Astrocyte (in vitro differentiated cells and primary cell): ENCODE results near the gene ASB8. TPM values are rescaled to one million over a fixed set of nuclear protein-coding genes. Genes with fewer than 3 reads are reported as not detected.

ENCODE experiments used
- DNase-seq: peaks from one replicate; pipeline ENCODE4 v3.0.0-alpha.2; 2010; ENCODE audit warnings: low read depth
- FAIRE-seq: peaks from 2 replicates; lab custom pipeline; 2011; peaks lifted over from hg19 to GRCh38; lab: Jason Lieb, UNC
- H2AFZ ChIP-seq: 2 replicates; pipeline ENCODE4 v1.6.0; 2012; ENCODE audit warnings: low read depth, low read length, inconsistent platforms
- H3K27ac ChIP-seq: 2 replicates; pipeline ENCODE4 v1.5.1; 2011; ENCODE audit warnings: low read depth, low read length, inconsistent platforms
- H3K27me3 ChIP-seq: 2 replicates; pipeline ENCODE4 v1.6.0; 2011; ENCODE audit warnings: low read length, inconsistent platforms; ENCODE audit not compliant: insufficient read depth
- H3K36me3 ChIP-seq: 2 replicates; pipeline ENCODE4 v1.5.1; 2011; ENCODE audit warnings: low read length, inconsistent platforms; ENCODE audit not compliant: insufficient read depth
- H3K4me1 ChIP-seq: 2 replicates; pipeline ENCODE4 v1.5.1; 2011; ENCODE audit warnings: low read length, inconsistent platforms; ENCODE audit not compliant: insufficient read depth
- H3K4me2 ChIP-seq: 2 replicates; pipeline ENCODE4 v1.6.0; 2012; ENCODE audit warnings: low read length, inconsistent platforms
- H3K4me3 ChIP-seq: 2 replicates; pipeline ENCODE4 v1.5.1; 2011; ENCODE audit warnings: low read depth, mild to moderate bottlenecking, low read length, inconsistent platforms; ENCODE audit not compliant: insufficient read depth
- H3K79me2 ChIP-seq: 2 replicates; pipeline ENCODE4 v1.6.0; 2012; ENCODE audit warnings: mild to moderate bottlenecking, low read length, inconsistent platforms; ENCODE audit not compliant: insufficient read depth
- H3K9ac ChIP-seq: 2 replicates; pipeline ENCODE4 v1.6.0; 2012; ENCODE audit warnings: mild to moderate bottlenecking, low read length, inconsistent platforms
- H3K9me3 ChIP-seq: 2 replicates; pipeline ENCODE4 v1.5.1; 2012; ENCODE audit warnings: low read depth, mild to moderate bottlenecking, low read length, inconsistent platforms; ENCODE audit not compliant: insufficient read depth
- H4K20me1 ChIP-seq: 2 replicates; pipeline ENCODE4 v1.6.0; 2012; ENCODE audit warnings: low read length, inconsistent platforms; ENCODE audit not compliant: insufficient read depth
- H3K27ac Mint-ChIP-seq: one replicate; pipeline ENCODE4 v1.8.0; 2021; ENCODE audit warnings: mild to moderate bottlenecking, mixed read lengths; ENCODE audit not compliant: unreplicated experiment
- H3K27me3 Mint-ChIP-seq: one replicate; pipeline ENCODE4 v1.8.0; 2021; ENCODE audit warnings: low read depth, mixed read lengths; ENCODE audit not compliant: unreplicated experiment
- H3K36me3 Mint-ChIP-seq: one replicate; pipeline ENCODE4 v1.8.0; 2021; ENCODE audit warnings: low read depth, mixed read lengths; ENCODE audit not compliant: unreplicated experiment
- H3K4me1 Mint-ChIP-seq: one replicate; pipeline ENCODE4 v1.8.0; 2021; ENCODE audit warnings: low read depth, mixed read lengths; ENCODE audit not compliant: unreplicated experiment
- H3K4me3 Mint-ChIP-seq: one replicate; pipeline ENCODE4 v1.8.0; 2021; ENCODE audit warnings: mild to moderate bottlenecking, moderate library complexity, mixed read lengths; ENCODE audit not compliant: unreplicated experiment
- H3K9me3 Mint-ChIP-seq: one replicate; pipeline ENCODE4 v1.8.0; 2021; ENCODE audit warnings: mild to moderate bottlenecking, mixed read lengths; ENCODE audit not compliant: unreplicated experiment
- CTCF ChIP-seq: IDR thresholded peaks from 2 replicates; pipeline ENCODE4 v1.5.1; 2011; ENCODE audit warnings: low read depth, mild to moderate bottlenecking, inconsistent platforms, low read length, moderate library complexity; ENCODE audit not compliant: insufficient read depth
- EZH2 ChIP-seq: IDR thresholded peaks from 2 replicates; pipeline ENCODE4 v1.6.1; 2012; ENCODE audit warnings: mild to moderate bottlenecking, low read length, inconsistent platforms; ENCODE audit not compliant: insufficient read depth
- total RNA-seq: library from RNA; stranded (reverse); gene quantifications from 2 replicates; pipeline ENCODE4 v1.2.1, GENCODE V29; 2021

The ASB8 gene
- total RNA-seq, 1 donor from 2014 or later = 29.9 TPM

GRCh38 chr12:48175613-48176416, 18.5 kb upstream of the ASB8 start:
- Mint-ChIP-seq H3K4me3 (peak overlapping the region; percentile 34), H3K4me1 (peaks cover 10% of the 10 kb centered on the region), H3K27ac (peak overlapping the region; percentile 16), H3K27me3 (peaks cover 21% of the 10 kb centered on the region), H3K9me3 (no peaks in the 10 kb centered on the region), H3K36me3 (no peaks in the 10 kb centered on the region)
- Histone ChIP-seq H3K9ac (no peak overlapping the region), H3K4me1 (no peaks in the 10 kb centered on the region), H4K20me1 (no peaks in the 10 kb centered on the region), H3K27ac (no peak overlapping the region), H3K4me2 (peak overlapping the region; percentile 29), H3K36me3 (no peaks in the 10 kb centered on the region), H3K27me3 (peaks cover 36% of the 10 kb centered on the region), H3K9me3 (no peaks in the 10 kb centered on the region), H3K79me2 (no peaks in the 10 kb centered on the region), H3K4me3 (no peak overlapping the region), H2AFZ (no peak overlapping the region)
- FAIRE-seq (peak; percentile 9), DNase-seq (no peak)
- no peak for TF ChIP-seq EZH2

- Histone ChIP-seq H4K20me1 (no peaks in the 10 kb centered on the region), H3K4me3 (no peak overlapping the region), H3K27ac (no peak overlapping the region), H3K36me3 (no peaks in the 10 kb centered on the region), H3K9me3 (no peaks in the 10 kb centered on the region), H3K27me3 (peaks cover 4% of the 10 kb centered on the region), H3K4me2 (no peak overlapping the region), H2AFZ (no peak overlapping the region), H3K4me1 (no peaks in the 10 kb centered on the region), H3K9ac (no peak overlapping the region), H3K79me2 (no peaks in the 10 kb centered on the region)
- Mint-ChIP-seq H3K4me1 (no peaks in the 10 kb centered on the region), H3K4me3 (no peak overlapping the region), H3K9me3 (no peaks in the 10 kb centered on the region), H3K27ac (no peak overlapping the region), H3K36me3 (no peaks in the 10 kb centered on the region), H3K27me3 (peaks cover 7% of the 10 kb centered on the region)
- TF ChIP-seq CTCF = no peak
- no peak for TF ChIP-seq EZH2
- no peak for FAIRE-seq
- DNase-seq = no peak
These were observed 11.7 kb upstream of the ASB8 start for GRCh38 chr12:48169011-48169410.

GRCh38 chr12:48165089-48165981, 8.0 kb upstream of the ASB8 start:
- peaks cover 8% of the 10 kb centered on the region for H3K27me3 ChIP-seq
- H3K36me3 Mint-ChIP-seq = no peaks in the 10 kb centered on the region
- no peaks in the 10 kb centered on the region for H3K9me3 ChIP-seq
- no peak overlapping the region for H3K9ac ChIP-seq
- no peak overlapping the region for H3K27ac ChIP-seq
- no peaks in the 10 kb centered on the region for H3K9me3 Mint-ChIP-seq
- DNase-seq (peak; percentile 46), FAIRE-seq (peak; percentile 58)
- TF ChIP-seq EZH2 = no peak
- peak; percentile 99 for TF ChIP-seq CTCF
- no peak overlapping the region for H3K4me2 ChIP-seq
- no peak overlapping the region for H2AFZ ChIP-seq
- H3K27me3 Mint-ChIP-seq = peaks cover 10% of the 10 kb centered on the region
- no peak overlapping the region for H3K27ac Mint-ChIP-seq
- no peaks in the 10 kb centered on the region for H3K36me3 ChIP-seq
- H3K4me3 ChIP-seq = no peak overlapping the region
- no peaks in the 10 kb centered on the region for H3K4me1 Mint-ChIP-seq
- H3K79me2 ChIP-seq = no peaks in the 10 kb centered on the region
- no peaks in the 10 kb centered on the region for H3K4me1 ChIP-seq
- no peak overlapping the region for H3K4me3 Mint-ChIP-seq
- no peaks in the 10 kb centered on the region for H4K20me1 ChIP-seq
